GM12892 (cell line): ENCODE results near the gene TMC6.

Experiments
- POLR2A ChIP-seq: IDR thresholded peaks from 2 replicates; pipeline ENCODE4 v1.6.1; 2011; ENCODE audit warnings: low read depth, low read length, control low read depth
- POLR2AphosphoS5 ChIP-seq: IDR thresholded peaks from 2 replicates; pipeline ENCODE4 v1.6.1; 2011; ENCODE audit warnings: low read depth, low read length, control low read depth
- TAF1 ChIP-seq: IDR thresholded peaks from 2 replicates; pipeline ENCODE4 v1.6.1; 2011; ENCODE audit warnings: low read depth, mild to moderate bottlenecking, control low read depth, low read length, borderline replicate concordance

- TF ChIP-seq POLR2A = peak; percentile 8; the same call in 1 of the 2 replicates
- no peak for TF ChIP-seq TAF1
- 0 out of 2 replicates have a peak, but pooled peaks have one; percentile 37 for TF ChIP-seq POLR2AphosphoS5
Measured at GRCh38 chr17:78131172-78132083, 2.9 kb upstream of the TMC6 start.
